ENCODE measurements around the gene TMEM81.

Gene TMEM81

GRCh38 chr1:205088341-205088740, 4.1 kb upstream of the TMEM81 start:
- TF ChIP-seq RAD21 (IDR thresholded peaks at IDR 0.05; ENCODE audit: low read depth): no peak
- no peak for TF ChIP-seq TAF1 (IDR thresholded peaks at IDR 0.05; ENCODE audit: low read depth)
- TF ChIP-seq TCF12 (IDR thresholded peaks at IDR 0.05; ENCODE audit: low read depth): no peak
- TF ChIP-seq, protein P1, sequence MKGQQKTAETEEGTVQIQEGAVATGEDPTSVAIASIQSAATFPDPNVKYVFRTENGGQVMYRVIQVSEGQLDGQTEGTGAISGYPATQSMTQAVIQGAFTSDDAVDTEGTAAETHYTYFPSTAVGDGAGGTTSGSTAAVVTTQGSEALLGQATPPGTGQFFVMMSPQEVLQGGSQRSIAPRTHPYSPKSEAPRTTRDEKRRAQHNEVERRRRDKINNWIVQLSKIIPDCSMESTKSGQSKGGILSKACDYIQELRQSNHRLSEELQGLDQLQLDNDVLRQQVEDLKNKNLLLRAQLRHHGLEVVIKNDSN (IDR thresholded peaks at IDR 0.05): no peak
- TF ChIP-seq YY1 (IDR thresholded peaks at IDR 0.05; ENCODE audit: low read depth): no peak
- no peak for TF ChIP-seq FOXM1 (IDR thresholded peaks at IDR 0.05; ENCODE audit: borderline replicate concordance, low read depth)
- no peak for TF ChIP-seq TEAD4 (IDR thresholded peaks at IDR 0.05)
- TF ChIP-seq CEBPB (IDR thresholded peaks at IDR 0.05): no peak
- TF ChIP-seq EGR1 (IDR thresholded peaks at IDR 0.05): no peak
- no peak for TF ChIP-seq EP300 (IDR thresholded peaks at IDR 0.05; ENCODE audit: borderline replicate concordance)
- no peak for TF ChIP-seq ZBTB7A (IDR thresholded peaks at IDR 0.05; ENCODE audit: low read depth)
- no peak for TF ChIP-seq REST (IDR thresholded peaks at IDR 0.05; ENCODE audit: low read depth)
- TF ChIP-seq NFIC (IDR thresholded peaks at IDR 0.05): no peak

DNA sequence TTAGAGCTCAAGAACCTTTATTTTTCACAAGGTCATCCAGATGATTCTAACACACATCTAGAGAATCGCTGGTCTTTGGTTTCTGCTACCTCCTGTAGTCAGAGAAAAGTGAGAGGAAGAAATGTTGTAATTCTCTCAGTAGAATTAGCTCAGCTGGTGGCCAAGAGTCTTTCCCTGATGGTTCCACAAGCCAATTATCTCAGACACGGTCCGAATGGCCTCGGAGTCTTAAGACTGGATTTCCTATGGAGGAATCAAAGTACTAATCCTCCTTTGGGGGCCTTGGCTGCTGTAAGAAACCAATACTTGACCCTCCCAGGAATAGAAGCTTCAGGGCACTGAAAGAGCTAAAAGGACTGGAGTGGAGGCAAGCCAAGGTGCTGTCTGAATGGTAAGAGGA, 1.8 kb downstream of the TMEM81 start:
- TF ChIP-seq EGR1 (IDR thresholded peaks at IDR 0.05): no peak
- no peak for TF ChIP-seq RAD21 (IDR thresholded peaks at IDR 0.05; ENCODE audit: low read depth)
- TF ChIP-seq TCF12 (IDR thresholded peaks at IDR 0.05; ENCODE audit: low read depth): no peak
- TF ChIP-seq TAF1 (IDR thresholded peaks at IDR 0.05; ENCODE audit: low read depth): no peak
- TF ChIP-seq, protein P1 (IDR thresholded peaks at IDR 0.05): no peak
- no peak for TF ChIP-seq EP300 (IDR thresholded peaks at IDR 0.05; ENCODE audit: borderline replicate concordance)
- no peak for TF ChIP-seq YY1 (IDR thresholded peaks at IDR 0.05; ENCODE audit: low read depth)

GRCh38 chr1:205077934-205078311, 6.3 kb downstream of the TMEM81 start:
- TF ChIP-seq REST (IDR thresholded peaks at IDR 0.05; ENCODE audit: low read depth): no peak
- no peak for TF ChIP-seq MAX (IDR thresholded peaks at IDR 0.05)
- no peak for TF ChIP-seq NFIC (IDR thresholded peaks at IDR 0.05)
- TF ChIP-seq TAF1 (IDR thresholded peaks at IDR 0.05; ENCODE audit: low read depth): no peak
- TF ChIP-seq YY1 (IDR thresholded peaks at IDR 0.05; ENCODE audit: low read depth): no peak
- no peak for TF ChIP-seq CEBPB (IDR thresholded peaks at IDR 0.05)
- TF ChIP-seq TEAD4 (IDR thresholded peaks at IDR 0.05): no peak
- TF ChIP-seq ZBTB7A (IDR thresholded peaks at IDR 0.05; ENCODE audit: low read depth): no peak
- TF ChIP-seq FOXM1 (IDR thresholded peaks at IDR 0.05; ENCODE audit: borderline replicate concordance, low read depth): no peak
- TF ChIP-seq EP300 (IDR thresholded peaks at IDR 0.05; ENCODE audit: borderline replicate concordance): no peak
- TF ChIP-seq RAD21 (IDR thresholded peaks at IDR 0.05; ENCODE audit: low read depth): no peak
- no peak for TF ChIP-seq EGR1 (IDR thresholded peaks at IDR 0.05)
- TF ChIP-seq CREB1 (IDR thresholded peaks at IDR 0.05; ENCODE audit: low read depth): no peak

DNA sequence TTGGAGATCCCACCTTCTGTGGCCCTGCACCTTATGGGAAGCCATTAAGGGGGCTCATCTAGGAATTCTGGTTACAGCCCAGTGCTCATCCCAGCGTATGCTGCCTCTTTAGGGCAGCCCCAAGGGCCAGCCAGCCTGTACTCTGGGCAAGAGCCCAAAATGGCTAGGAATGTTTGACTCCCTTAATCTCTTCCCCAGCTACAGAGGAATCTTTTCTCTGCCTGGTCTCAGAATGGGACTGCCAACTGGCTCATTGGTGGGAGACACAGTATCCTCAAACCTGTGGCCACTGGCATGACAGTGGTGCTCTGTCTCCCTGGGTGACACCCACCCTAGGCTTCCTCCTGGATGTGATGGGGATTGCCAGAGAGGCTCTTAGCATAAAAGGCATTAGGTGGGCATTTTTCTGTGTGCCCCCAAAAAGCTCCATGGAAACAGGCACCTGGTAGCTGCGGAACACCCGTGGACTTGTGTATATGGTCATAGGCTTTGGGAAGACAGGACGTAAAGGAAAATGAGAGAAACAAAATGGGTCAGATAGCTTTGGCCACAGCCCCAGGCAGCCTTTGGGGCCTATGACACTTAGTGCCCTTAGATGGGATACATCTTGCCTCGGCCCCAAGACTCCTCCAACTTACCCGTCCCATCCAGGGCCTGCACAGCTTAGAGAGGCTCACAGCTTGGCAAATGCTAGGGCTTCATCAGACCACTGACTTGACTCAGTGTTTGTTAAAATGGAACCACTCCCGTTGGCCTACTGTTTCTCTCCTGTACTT, 6.9 kb downstream of the TMEM81 start:
- TF ChIP-seq NFIC (IDR thresholded peaks at IDR 0.05) (no peak), RAD21 (IDR thresholded peaks at IDR 0.05; ENCODE audit: low read depth) (no peak), CEBPB (IDR thresholded peaks at IDR 0.05) (no peak), REST (IDR thresholded peaks at IDR 0.05; ENCODE audit: low read depth) (no peak), CREB1 (IDR thresholded peaks at IDR 0.05; ENCODE audit: low read depth) (no peak)
